Measurements from ENCODE around the gene KIF19.

DNA sequence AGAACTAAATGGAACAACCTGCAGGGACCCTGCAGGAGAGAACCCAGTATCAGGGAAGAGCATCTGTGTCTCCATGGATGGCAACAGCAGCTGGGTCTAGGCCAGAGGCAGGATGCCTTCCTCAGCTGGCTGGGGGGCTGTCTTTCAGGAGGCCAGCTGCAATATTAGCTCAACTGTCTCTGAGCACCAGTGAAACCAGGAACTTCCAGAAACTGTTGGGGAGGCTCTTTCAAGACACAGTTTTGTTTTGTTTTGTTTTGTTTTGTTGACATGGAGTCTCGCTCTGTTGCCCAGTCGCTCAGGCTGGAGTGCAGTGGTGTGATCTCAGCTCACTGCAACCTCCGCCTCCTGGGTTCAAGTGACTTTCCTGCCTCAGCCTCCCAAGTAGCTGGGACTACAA is 48.8 kb downstream of the KIF19 start:
- no peak for TF ChIP-seq POLR2A (IDR thresholded peaks at IDR 0.05; ENCODE audit: extremely low read depth, insufficient read length)
- TF ChIP-seq, protein P1, sequence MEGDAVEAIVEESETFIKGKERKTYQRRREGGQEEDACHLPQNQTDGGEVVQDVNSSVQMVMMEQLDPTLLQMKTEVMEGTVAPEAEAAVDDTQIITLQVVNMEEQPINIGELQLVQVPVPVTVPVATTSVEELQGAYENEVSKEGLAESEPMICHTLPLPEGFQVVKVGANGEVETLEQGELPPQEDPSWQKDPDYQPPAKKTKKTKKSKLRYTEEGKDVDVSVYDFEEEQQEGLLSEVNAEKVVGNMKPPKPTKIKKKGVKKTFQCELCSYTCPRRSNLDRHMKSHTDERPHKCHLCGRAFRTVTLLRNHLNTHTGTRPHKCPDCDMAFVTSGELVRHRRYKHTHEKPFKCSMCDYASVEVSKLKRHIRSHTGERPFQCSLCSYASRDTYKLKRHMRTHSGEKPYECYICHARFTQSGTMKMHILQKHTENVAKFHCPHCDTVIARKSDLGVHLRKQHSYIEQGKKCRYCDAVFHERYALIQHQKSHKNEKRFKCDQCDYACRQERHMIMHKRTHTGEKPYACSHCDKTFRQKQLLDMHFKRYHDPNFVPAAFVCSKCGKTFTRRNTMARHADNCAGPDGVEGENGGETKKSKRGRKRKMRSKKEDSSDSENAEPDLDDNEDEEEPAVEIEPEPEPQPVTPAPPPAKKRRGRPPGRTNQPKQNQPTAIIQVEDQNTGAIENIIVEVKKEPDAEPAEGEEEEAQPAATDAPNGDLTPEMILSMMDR (IDR thresholded peaks at IDR 0.05; ENCODE audit: low read depth, low read length) = no peak
- TF ChIP-seq, protein P2, sequence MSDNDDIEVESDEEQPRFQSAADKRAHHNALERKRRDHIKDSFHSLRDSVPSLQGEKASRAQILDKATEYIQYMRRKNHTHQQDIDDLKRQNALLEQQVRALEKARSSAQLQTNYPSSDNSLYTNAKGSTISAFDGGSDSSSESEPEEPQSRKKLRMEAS (IDR thresholded peaks at IDR 0.05; ENCODE audit: low read depth, low read length) = no peak
- no peak for TF ChIP-seq MYC (IDR thresholded peaks at IDR 0.05; ENCODE audit: low read depth, low read length)
